ENCODE data around the gene HLA-DPB1.
"Not testable (repeated sequence)": the region's sequence is repeated elsewhere in the genome, so short reads cannot be mapped to it uniquely, and the experiment has no call there.

HLA-DPB1 gene

DNA sequence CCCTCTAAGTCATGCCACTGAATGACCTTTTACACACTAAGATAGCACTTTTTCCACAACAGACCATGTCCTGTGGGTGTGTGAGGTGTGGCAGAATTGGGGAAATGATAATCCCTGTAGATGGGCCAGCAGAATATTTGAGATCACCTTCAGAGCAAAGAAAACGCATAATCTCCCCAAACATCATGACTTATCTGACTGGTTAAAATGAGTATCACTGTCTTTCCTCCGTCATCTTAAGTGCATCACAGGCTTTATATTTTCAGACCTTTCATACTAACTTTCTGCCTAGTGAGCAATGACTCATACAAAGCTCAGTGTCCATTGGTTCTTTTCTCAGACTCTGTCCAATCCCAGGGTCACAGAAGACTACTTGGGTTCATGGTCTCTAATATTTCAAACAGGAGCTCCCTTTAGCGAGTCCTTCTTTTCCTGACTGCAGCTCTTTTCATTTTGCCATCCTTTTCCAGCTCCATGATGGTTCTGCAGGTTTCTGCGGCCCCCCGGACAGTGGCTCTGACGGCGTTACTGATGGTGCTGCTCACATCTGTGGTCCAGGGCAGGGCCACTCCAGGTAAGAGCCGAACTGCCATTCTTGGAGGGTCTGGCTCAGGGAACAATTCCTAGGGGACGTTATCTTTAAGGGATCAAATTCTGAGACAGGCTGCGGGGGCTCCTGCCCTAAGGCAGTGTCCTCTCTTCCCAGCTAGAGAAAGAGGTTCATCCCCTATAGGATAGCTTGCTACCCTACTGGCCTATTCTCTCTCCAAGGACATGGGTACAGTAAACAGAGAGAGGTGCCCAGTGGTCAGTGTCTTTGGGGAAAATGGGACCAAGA is at the start of gene HLA-DPB1:
Gene HLA-DPB1 (plus strand): TSS at position 423 of the 838 bp plus-strand sequence. CDS start 52 bp downstream, at position 475.
- DNase-seq: no peak

DNA sequence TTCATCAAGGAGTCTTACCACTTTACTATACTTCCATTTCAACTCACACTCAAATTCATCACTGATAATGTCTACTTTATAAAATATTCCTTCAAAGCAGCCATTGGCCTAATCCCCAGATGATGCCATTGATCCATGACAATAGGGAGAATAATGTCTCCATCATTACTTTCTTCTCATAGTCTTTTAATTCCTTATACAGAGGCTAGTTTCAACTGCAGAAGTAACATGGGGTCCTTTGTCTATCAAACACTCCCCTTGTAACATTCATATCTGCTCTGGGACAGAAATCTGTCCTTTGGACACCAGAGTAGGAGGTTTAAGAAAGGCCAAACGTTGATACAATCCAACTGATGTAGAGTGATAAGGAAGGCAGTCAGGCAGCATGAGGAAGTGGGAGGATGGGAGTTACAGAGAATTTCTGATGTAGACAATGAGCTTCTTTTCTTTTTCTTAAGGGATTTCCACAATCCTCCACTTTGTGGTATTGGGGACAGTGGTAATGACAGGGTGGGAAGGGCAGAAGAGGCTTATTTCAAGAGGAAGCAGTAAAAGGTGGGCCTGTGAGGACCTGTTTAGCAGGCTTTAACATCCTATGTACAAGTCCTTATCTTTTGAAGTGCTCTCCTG is 47.5 kb upstream of the HLA-DPB1 start:
- DNase-seq: no peak

DNA sequence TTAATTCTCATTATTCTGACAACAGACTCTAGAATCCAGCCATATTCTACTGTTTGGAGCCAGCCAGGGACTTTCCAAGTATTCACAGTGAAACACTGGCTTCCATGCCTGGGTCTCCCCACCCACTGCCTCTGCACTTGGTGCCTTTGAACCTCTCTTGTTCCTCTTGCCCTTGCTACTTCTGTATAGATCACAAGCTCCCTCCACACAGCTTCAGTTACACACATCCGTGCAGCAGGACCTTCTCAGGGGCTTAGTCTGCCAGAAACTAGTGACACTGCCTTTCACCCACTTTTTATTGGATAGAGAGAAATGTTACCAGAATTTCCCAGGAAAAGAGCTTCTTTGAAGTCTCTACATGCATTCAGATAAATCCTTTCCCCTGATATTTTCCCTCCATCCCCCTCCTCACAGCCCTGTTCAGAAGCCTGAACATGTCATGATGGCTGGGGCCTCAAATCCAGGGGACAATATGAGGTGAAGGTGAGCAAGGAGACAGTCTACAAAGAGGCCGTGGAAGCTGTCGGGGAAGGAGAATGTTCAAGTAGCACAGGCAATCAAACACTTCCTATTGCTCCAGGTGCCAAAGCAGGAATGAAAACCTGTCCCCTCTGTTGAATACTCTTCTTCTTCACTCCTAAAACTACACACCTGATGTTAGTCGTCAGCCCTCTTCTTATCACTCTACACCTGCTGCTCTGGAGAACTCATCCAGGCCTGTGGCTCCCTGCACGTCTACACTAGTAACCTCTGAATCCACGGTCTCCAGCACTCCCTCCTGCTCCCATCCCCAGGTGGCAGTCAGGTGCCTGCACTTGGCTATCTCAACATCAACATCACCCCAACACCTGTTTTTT is 46.2 kb upstream of the HLA-DPB1 start:
- no peak for DNase-seq

DNA sequence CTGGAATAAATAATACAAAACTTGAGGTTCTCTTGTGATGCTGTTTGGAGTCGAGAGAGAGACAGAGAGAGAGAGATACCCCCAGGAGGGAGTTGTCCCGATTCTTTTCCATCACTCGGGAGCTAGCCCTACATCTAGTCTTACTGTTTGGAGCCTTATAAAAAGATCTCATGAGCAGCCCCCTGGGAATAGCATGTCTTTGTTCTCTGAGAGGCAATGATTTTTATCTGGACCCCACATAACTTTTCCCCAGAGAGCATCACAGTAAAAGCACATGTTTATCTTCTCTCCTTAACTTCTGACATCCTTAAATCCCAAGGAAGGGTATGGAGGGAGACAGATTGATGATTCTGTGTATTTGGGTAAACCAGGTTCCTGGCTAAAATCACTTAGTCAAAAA is 45.5 kb upstream of the HLA-DPB1 start:
- DNase-seq: no peak

DNA sequence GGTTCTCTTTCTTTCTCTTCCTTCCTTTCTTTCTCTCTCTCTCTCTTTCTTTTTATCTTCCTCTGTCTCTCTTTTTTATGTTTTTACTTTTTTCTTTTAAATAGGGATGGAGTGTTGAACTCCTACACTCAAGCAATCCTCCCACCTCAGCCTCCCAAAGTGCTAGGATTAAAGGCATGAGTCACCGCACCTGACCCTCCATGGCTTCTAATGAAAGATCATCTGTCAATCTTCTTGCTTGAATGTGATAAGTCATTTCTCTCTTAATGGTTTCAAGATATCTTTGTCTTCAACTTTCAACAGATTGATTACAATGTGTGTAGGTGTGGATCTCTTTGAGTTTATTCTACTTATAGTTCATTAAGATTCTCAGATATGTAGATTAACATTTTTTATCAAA is 41.2 kb upstream of the HLA-DPB1 start:
- DNase-seq: no peak

DNA sequence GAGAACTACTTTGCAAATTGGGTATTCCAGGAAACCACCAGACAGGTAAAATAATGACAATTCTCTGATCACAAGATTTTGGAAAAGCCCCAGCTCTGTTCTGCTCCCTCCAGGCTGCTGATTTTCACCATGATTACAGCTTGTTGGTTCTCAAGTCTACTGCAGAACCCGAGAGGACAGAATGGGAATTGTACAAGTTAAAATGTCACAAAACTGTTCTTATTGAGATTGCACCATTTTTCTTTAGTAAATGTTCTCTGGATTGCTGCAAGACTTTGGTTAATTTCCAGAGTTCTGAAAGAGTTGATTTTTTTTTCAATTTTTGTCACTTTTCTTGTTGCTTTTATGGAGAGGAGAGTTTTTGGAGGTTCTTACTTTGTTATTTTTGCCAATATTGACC is 39.3 kb upstream of the HLA-DPB1 start:
- DNase-seq: no peak

DNA sequence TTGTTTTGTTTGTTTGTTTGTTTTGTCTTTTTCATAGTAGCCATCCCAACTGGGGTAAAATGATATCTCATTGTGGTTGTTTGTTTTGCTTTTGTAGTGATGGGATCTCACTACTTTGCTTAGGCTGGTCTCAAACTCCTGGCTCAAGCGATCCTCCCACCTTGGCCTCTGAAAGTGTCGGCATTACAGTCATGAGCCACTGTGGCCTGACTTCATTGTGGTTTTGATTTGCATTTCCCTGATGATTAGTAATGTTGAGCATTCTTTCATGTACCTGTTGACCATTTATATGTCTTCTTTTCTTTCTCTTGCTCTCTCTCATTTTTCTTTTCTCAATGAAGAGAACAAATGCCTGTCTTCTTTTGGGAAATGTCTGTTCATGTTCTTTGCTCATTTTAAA is 35.6 kb upstream of the HLA-DPB1 start:
- DNase-seq: no peak

DNA sequence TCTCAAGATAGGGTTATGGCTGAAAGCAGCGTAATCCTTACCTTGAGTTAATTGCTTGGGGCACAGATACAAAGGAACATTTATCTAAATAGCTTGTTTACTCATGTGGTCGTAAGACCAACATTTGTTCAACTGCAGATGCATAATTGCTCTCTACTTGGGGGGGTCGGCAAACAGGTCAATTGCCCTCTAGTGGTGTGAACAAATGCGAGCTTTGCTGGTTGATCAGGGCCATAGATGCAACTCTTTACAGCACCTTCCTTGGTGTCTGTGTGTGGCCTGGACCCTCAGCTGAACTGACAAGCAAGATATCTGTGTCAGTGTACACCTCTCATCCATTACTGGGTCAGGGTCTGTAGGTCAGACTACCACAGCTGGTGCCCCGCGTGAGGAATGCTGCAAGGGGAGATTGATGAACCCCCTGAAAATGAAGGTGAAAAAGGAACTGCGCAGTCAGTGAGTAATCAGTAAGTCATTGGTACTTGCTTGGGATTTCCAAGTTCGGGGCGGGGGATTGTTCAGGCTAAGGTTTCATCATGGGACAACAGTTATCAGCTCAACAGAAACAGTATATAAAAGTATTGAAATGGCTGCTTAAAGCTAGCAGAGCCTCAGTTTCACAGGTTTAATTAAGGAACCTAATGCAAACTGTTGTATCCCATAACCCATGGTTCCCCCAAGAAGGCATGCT is 26.3 kb upstream of the HLA-DPB1 start:
- no peak for DNase-seq

DNA sequence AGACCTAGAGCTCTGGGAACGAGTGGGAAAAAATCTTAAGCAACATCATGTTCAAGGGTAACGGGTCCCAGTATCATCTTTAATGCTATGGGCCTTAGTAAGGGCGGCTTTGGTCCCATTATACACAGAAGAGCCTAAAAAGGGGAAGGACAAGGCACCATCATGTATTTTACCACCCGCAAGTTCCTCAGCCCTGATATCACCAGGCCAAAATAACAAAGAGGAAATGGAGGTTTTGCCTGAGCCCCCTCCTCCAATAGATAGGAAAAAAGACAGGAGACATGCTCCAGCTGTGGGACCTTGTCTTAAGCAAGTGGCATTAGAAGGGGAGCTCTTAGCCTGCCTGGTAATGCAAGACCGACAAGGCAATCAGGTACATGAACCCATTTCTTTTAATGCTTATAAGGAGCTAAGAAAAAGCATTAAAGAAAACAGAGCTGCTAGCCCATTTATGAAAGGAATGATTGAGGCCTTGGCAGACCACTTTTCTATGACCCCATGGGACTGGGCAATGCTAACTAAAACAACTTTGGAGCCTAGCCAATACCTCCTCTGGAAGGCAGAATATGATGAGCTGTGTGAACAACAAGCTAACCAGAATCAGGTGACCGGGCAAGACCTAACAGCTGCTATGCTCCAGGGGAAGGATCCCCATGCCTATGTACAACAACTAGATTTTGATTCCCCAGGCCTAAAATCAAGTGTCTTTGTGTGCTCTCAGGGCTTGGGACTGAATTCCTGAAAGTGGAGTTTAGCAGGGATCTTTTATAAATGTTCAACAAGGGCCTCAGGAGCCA is 25.6 kb upstream of the HLA-DPB1 start:
- DNase-seq: no peak

DNA sequence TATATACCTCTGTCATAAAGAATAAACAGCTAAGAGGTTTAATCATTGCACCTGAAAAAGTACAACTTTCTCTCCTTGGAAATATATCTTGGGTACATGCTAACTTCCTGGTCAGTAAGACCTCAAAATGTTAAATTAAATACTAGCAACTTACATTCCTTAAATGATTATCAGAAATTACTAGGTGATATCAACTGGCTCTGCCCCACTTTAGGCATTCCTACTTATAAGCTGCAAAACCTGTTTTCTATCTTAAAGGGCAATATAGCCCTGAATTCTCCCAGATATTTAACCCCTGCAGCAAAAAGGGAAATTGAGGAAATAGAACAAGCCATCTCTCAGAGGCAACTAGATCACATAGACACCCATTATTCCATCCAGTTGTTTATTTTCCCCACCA is 23.2 kb upstream of the HLA-DPB1 start:
- DNase-seq: no peak

DNA sequence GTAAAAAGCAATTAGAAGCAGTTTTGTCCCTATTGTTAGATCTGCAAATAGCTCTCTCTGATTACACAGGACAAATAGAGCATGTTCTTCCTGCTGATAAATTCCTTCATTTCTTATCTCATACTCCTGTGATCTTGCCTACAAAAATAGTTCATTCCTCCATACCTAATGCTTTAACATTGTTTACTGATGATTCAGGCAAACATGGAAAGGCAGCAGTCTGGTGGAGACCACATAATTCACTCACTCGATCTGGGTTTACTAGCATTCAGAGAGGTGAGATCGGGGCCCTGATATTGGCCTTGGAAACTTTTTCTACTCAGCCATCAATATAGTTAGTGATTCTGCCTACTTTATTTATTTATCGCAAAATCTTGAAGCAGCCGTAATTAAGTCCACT is 22.6 kb upstream of the HLA-DPB1 start:
- DNase-seq: no peak

DNA sequence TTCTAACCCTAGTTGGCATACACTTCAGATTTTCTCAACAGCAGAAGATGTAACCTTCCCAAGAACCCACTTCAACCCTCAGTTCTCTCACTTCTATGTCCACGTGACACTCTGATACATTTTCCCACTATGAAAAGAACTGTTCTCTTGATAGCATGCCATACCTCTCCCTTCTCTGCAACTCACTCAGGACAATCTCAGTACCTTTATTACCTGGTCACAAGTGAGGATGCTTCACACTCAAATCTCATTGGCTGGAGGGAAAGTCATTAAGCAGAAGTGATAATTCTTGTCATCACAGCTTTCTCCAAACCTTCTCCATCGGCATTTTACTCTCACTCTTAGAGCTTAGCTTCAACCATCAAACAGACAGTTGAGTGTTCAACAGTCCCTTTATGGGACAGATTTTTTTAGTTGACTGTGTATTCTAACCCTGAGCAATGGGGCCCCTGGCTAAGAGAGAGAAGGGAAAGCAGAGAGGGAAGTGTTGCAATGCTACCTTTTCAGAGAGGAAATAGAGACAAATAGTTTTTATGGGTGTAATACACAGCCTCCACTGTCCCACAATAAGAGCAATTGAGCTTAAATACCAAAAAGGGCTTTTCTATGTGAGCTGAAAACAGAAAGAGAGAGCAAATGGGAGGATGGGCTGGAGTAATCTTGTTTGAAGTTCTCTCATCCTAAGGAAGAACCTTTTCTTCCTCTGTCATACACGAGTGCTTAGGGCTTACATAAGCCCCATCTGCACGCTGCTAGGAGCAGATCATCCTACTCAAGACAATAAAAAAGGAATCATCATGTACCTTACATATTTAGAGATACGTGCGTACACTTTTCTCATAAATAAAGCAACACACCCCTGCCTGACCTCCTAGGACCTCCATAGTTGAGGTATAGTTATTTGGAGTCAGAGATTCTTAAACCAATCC is 18.3 kb upstream of the HLA-DPB1 start:
- DNase-seq: no peak

DNA sequence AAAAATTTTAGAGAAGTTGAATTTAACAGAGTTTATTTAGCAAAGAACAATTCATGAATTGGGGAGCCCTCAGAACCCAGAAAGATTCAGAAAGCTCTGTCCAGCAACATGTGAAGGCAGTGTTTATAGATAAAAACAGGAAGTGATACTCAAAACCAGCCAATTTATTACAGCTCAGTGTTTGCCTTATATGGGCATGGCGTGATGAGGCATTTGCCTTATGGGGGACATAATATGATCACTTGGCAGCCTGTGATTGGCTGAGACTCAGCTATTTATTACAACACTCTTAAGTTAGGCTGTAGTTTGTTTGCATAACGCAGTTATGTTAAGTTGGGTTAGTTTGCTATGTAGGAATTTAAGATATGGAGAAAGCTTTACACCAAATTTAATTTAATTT is 13.8 kb upstream of the HLA-DPB1 start:
- no peak for DNase-seq

DNA sequence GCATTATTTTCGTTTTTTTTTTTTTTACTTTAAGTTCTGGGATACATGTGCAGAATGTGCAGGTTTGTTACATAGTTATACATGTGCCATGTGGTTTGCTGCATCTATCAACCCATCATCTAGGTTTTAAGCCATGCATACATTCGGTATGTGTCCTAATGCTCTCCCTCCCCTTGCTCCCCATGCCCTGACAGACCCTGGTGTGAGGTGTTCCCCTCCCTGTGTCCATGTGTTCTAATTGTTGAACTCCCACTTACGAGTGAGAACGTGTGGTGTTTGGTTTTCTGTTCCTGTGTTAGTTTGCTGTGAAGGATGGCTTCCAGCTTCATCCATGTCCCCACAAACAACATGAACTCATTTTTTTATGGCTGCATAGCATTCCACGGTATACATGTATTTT is 12.4 kb upstream of the HLA-DPB1 start:
- not testable (repeated sequence) for DNase-seq

DNA sequence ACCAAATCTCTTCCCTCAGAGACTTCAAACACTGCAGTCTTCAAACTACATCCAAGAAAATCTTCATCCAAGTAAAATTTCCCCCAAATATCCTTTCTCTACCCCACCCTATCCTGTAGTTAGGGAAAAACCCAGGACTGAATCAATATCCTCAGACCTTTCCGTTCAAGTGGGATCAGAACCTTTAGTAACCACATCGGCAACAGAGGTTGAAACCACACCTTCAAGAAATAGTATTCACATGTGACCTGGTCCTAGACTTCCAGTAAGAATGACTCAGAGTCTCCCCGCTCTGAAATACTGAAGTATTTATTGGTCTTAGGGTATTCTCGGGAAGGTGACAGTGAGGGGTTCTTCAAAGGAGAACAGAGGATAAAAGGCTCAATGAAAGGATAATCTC is 11.1 kb upstream of the HLA-DPB1 start:
- no peak for DNase-seq

DNA sequence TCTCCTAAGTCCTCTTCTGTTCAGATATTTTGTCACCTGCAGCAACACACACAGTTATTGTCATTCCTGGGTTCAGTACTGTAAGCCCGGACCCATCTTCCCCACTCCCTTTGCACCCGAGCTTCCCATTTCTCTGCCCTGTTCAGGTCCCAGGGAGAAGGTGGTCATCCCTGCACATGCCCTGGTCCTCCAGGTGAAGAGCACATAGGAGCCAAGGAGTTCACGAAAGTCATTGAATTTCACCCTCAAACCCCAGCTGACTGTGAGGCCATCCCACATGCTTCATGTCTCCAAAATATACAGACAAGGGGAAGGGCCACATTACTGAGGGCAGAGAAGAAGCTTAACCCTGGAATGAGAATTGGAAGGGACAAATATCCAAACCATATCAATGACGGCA is 10.5 kb upstream of the HLA-DPB1 start:
- no peak for DNase-seq

DNA sequence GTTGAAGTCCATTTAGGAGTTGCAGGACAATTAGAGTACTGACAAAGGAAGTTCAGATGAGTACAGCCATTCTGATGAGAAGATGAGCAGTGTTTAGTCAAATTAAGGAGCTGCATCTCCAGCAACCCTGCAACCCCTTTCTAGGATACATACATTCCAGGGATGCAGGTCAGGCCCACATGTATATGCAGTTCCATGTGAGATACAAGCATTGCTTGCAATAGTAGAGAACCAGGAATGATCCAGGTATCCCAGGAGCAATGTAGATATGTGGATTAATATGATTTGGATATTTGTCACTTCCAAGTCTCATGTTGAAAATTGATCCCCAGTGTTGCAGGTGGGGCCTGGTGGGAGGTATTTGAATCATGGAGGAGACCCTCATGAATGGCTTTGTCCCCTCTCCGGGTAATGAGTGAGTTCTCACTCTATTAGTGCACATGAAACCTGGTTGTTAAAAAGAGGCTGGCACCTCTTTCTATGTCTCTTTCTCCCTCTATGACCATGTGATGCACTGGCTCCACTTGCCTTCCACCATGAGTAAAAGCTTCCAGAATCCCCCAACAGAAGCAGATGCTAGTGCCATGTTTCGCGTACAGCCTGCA is 8.8 kb upstream of the HLA-DPB1 start:
- no peak for DNase-seq

DNA sequence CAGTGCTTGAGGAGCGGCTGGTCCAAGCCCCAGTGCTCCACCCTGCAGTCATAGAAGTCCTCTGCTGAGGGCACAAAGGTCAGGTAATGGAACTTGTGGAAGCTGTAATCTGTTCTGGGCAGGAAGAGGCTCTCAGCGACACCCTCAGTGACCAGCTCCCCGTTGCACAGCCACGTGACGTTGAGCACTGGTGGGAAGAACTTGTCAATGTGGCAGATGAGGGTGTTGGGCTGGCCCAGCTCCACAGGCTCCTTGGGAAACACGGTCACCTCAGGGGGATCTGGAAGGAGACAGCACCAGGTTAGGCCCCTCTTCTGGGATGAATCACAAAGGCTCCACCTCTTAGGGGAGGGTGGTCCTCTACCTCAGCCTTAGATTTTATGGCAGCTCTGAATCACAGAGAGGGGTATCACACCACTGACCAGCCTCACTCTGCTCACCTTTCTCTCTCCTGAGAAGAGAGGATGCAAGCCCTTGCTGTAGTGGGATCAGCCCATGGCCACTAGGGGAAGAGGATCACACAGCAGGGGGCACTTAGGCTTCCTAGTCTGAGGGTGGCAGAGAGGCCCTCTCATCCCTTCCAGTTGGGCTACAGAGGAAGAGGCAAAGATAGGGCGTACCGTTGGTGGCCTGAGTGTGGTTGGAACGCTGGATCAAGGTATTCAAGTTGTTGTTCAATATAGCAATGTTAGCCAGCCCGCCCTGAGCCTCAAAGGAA is 6.6 kb upstream of the HLA-DPB1 start:
- DNase-seq: no peak

DNA sequence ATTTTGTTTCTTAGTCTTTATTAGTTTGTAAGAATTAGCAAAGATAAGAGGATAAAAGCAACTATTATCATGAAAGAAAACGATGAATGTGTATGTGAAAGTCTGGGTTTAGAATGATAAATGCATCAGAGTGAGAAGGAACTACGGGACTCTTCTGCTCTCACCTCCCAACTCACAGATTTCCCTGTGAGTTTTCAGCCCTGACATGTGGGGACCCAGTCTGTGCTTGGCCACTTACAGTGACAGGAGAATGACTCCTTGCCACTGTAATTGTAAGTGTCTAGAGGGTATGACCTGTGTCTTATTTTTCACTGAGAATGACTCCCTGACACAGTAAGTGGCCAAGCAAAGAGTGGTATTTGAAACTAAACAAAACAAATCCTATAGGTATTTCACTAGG is 4.9 kb upstream of the HLA-DPB1 start:
- DNase-seq: no peak

DNA sequence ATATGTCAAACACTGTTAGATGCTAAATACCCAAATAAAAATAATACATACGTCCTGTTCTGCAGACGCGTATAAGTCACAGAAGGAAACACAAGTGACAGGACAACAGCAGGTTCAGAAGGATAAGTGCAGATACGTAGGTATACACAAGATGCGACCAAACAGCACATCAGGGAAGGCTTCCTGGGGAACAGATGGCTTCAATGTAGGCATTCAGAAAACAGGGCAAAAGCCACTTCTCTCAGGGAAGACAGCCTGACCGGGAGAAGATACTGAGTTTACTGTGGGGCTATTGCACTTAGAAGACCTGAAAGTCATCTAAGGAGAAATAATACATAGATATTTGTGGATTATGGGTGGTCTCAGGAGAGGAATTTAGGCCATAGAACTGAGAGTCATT is 4.2 kb upstream of the HLA-DPB1 start:
- no peak for DNase-seq

All from DMS79 treated with DMSO at 0.1 percent for 48 hours (cell line).